Thoracic aorta (tissue), 2 donors: Measurements from ENCODE around the gene RNASE3. TPM values are rescaled to one million over a fixed set of nuclear protein-coding genes. Genes with fewer than 3 reads are reported as not detected.
"Not testable (repeated sequence)": the region's sequence is repeated elsewhere in the genome, so short reads cannot be mapped to it uniquely, and the experiment has no call there.

Experiments used
- ATAC-seq: fragments of 150-250 bp; one replicate; pipeline ENCODE4 v1.8.0; 2017; ENCODE audit warnings: low read depth; ENCODE audit not compliant: insufficient number of reproducible peaks, low FRiP score
- DNase-seq: peaks from one replicate; pipeline ENCODE4 v3.0.0-alpha.2; 2020; ENCODE audit warnings: low spot score
- H3K27ac ChIP-seq, 2 donors: fragments of 200-600 bp; sonication (generic); 1 replicate in 1 of 2; 2 replicates in 1 of 2; pipeline ENCODE4 v1.5.1; 2016; ENCODE audit warnings: mild to moderate bottlenecking in 2 of 2, moderate library complexity in 2 of 2
- H3K27me3 ChIP-seq: fragments of 200-600 bp; sonication (generic); replicated peaks from 2 replicates; pipeline ENCODE4 v1.6.0; 2016; ENCODE audit warnings: mild to moderate bottlenecking; ENCODE audit not compliant: insufficient read depth
- H3K36me3 ChIP-seq: fragments of 200-600 bp; sonication (generic); one replicate; pipeline ENCODE4 v1.5.1; 2016
- H3K4me1 ChIP-seq, 2 donors: fragments of 200-600 bp; sonication (generic); 1 replicate in 1 of 2; 2 replicates in 1 of 2; pipeline versions ENCODE4 v1.5.1 to v1.6.0; 2016; ENCODE audit warnings: low read depth in 2 of 2, mild to moderate bottlenecking in 1 of 2; ENCODE audit not compliant: control insufficient read depth in 1 of 2
- H3K4me3 ChIP-seq: fragments of 200-600 bp; sonication (generic); 2 replicates; pipeline ENCODE4 v1.5.1; 2016; ENCODE audit warnings: mild to moderate bottlenecking
- H3K9me3 ChIP-seq: fragments of 200-600 bp; sonication (generic); 2 replicates; pipeline ENCODE4 v1.5.1; 2016
- CTCF ChIP-seq: fragments of 200-600 bp; sonication (generic); IDR thresholded peaks from one replicate; pipeline ENCODE4 v1.5.1; 2019; ENCODE audit warnings: antibody characterized with exemption
- total RNA-seq, 2 donors: library from RNA; depleted of rRNA; stranded (reverse); fragments of >200 nt; gene quantifications; one replicate each; pipeline versions ENCODE4 v1.1.0 to v1.2.3, GENCODE V29; 2016

The RNASE3 gene
- total RNA-seq, 2 donors from 2014 or later = not detected

GRCh38 chr14:20904393-20905029, 13.3 kb downstream of the RNASE3 start:
- no peak for DNase-seq
- Histone ChIP-seq H3K9me3 (no peaks in the 10 kb centered on the region), H3K27me3 (no peaks in the 10 kb centered on the region), H3K27ac (no peak overlapping the region), H3K36me3 (no peaks in the 10 kb centered on the region), H3K4me1 (no peaks in the 10 kb centered on the region), H3K4me3 (no peak overlapping the region)
- ATAC-seq = no peak
- TF ChIP-seq CTCF = no peak

GRCh38 chr14:20905676-20906075, 14.5 kb downstream of the RNASE3 start:
- H3K27me3 ChIP-seq = no peaks in the 10 kb centered on the region
- H3K36me3 ChIP-seq = no peaks in the 10 kb centered on the region
- DNase-seq = no peak
- H3K4me3 ChIP-seq = no peak overlapping the region
- no peaks in the 10 kb centered on the region for H3K9me3 ChIP-seq
- H3K27ac ChIP-seq = no peak overlapping the region
- no peak for TF ChIP-seq CTCF
- no peaks in the 10 kb centered on the region for H3K4me1 ChIP-seq
- no peak for ATAC-seq

- no peak for DNase-seq
- no peak for TF ChIP-seq CTCF
- Histone ChIP-seq H3K27ac (no peak overlapping the region), H3K4me3 (no peak overlapping the region), H3K4me1 (no peaks in the 10 kb centered on the region), H3K27me3 (no peaks in the 10 kb centered on the region), H3K9me3 (no peaks in the 10 kb centered on the region), H3K36me3 (no peaks in the 10 kb centered on the region)
- no peak for ATAC-seq
These were observed 16.0 kb downstream of the RNASE3 start for GRCh38 chr14:20907214-20907613.

- DNase-seq, H3K27me3 ChIP-seq, H3K4me3 ChIP-seq, H3K27ac ChIP-seq, H3K4me1 ChIP-seq, H3K9me3 ChIP-seq, H3K36me3 ChIP-seq, ATAC-seq: not testable (repeated sequence)
These were observed 19.6 kb downstream of the RNASE3 start for GRCh38 chr14:20910822-20911221.

GRCh38 chr14:20919038-20919756, 28.0 kb downstream of the RNASE3 start:
- not testable (repeated sequence) for H3K27ac ChIP-seq, DNase-seq, H3K27me3 ChIP-seq, H3K36me3 ChIP-seq, H3K4me1 ChIP-seq, ATAC-seq, H3K4me3 ChIP-seq, H3K9me3 ChIP-seq

GRCh38 chr14:20923766-20924297, 32.6 kb downstream of the RNASE3 start:
- not testable (repeated sequence) for H3K9me3 ChIP-seq, H3K27ac ChIP-seq, H3K4me3 ChIP-seq, ATAC-seq, H3K36me3 ChIP-seq, H3K27me3 ChIP-seq, DNase-seq, H3K4me1 ChIP-seq
